GM12892 (cell line): ENCODE data around the gene PPP1R13B.

Source experiments
- DNase-seq: peaks from one replicate; pipeline ENCODE4 v3.0.0; 2011; ENCODE audit not compliant: insufficient read length
- FAIRE-seq: peaks from 2 replicates; lab custom pipeline; 2011; peaks lifted over from hg19 to GRCh38; lab: Jason Lieb, UNC
- POLR2A ChIP-seq: IDR thresholded peaks from 2 replicates; pipeline ENCODE4 v1.6.1; 2011; ENCODE audit warnings: low read depth, low read length, control low read depth
- POLR2AphosphoS5 ChIP-seq: IDR thresholded peaks from 2 replicates; pipeline ENCODE4 v1.6.1; 2011; ENCODE audit warnings: low read depth, low read length, control low read depth
- TAF1 ChIP-seq: IDR thresholded peaks from 2 replicates; pipeline ENCODE4 v1.6.1; 2011; ENCODE audit warnings: low read depth, mild to moderate bottlenecking, control low read depth, low read length, borderline replicate concordance

PPP1R13B gene

GRCh38 chr14:103736546-103737431 lies 110.6 kb downstream of the PPP1R13B start:
- no peak for FAIRE-seq
- TF ChIP-seq POLR2AphosphoS5 = no peak
- no peak for TF ChIP-seq POLR2A
- TF ChIP-seq TAF1 = no peak
- no peak for DNase-seq

- FAIRE-seq = no peak
- TF ChIP-seq TAF1 (no peak), POLR2AphosphoS5 (no peak), POLR2A (no peak)
- DNase-seq = no peak
Observed at GRCh38 chr14:103735815-103736545, 111.4 kb downstream of the PPP1R13B start.

GRCh38 chr14:103735439-103735814 lies 111.9 kb downstream of the PPP1R13B start:
- TF ChIP-seq POLR2AphosphoS5 (no peak), POLR2A (no peak), TAF1 (no peak)
- DNase-seq = no peak
- no peak for FAIRE-seq

- TF ChIP-seq TAF1 (no peak), POLR2A (no peak), POLR2AphosphoS5 (no peak)
- no peak for FAIRE-seq
- DNase-seq = no peak
Observed at GRCh38 chr14:103735022-103735421, 112.4 kb downstream of the PPP1R13B start.

- no peak for FAIRE-seq
- no peak for DNase-seq
- TF ChIP-seq POLR2A (no peak), TAF1 (no peak), POLR2AphosphoS5 (no peak)
Observed at GRCh38 chr14:103734081-103734888, 113.1 kb downstream of the PPP1R13B start.

- TF ChIP-seq TAF1 (no peak), POLR2A (no peak), POLR2AphosphoS5 (no peak)
- no peak for FAIRE-seq
- no peak for DNase-seq
Observed at GRCh38 chr14:103733651-103734050, 113.7 kb downstream of the PPP1R13B start.

GRCh38 chr14:103732868-103733620 lies 114.3 kb downstream of the PPP1R13B start:
- no peak for TF ChIP-seq POLR2A
- no peak for TF ChIP-seq POLR2AphosphoS5
- TF ChIP-seq TAF1 = no peak
- FAIRE-seq = no peak
- DNase-seq = no peak

- FAIRE-seq (no peak), DNase-seq (no peak)
- TF ChIP-seq POLR2AphosphoS5 (no peak), POLR2A (no peak), TAF1 (no peak)
Observed at GRCh38 chr14:103731916-103732867, 115.2 kb downstream of the PPP1R13B start.

- FAIRE-seq (no peak), DNase-seq (no peak)
- TF ChIP-seq TAF1 = no peak
- no peak for TF ChIP-seq POLR2A
- no peak for TF ChIP-seq POLR2AphosphoS5
Observed at GRCh38 chr14:103731481-103731880, 115.9 kb downstream of the PPP1R13B start.

GRCh38 chr14:103730490-103731035 lies 116.8 kb downstream of the PPP1R13B start:
- no peak for DNase-seq
- TF ChIP-seq POLR2AphosphoS5 = no peak
- TF ChIP-seq POLR2A = no peak
- no peak for TF ChIP-seq TAF1

More at GRCh38 chr14:103730490-103731035, 116.8 kb downstream of the PPP1R13B start:
- no peak for FAIRE-seq
